Activated naive CD4-positive, alpha-beta T cell treated with Interleukin-2 at 50 U/mL for 16 hours (primary cell): ENCODE results near the gene SHC4.
"Not testable (repeated sequence)": the region's sequence is repeated elsewhere in the genome, so short reads cannot be mapped to it uniquely, and the experiment has no call there.

Experiments
- DNase-seq: peaks from one replicate; pipeline ENCODE4 v3.0.0-alpha.2; 2020

SHC4 gene

GRCh38 chr15:48963524-48964113 lies at the start of gene SHC4:
SHC4 (minus strand) TSS chr15:48963919; CDS start chr15:48963015, 904 bp downstream.
- DNase-seq: no peak

GRCh38 chr15:48999314-48999713 lies 35.6 kb upstream of the SHC4 start:
- DNase-seq: no peak

GRCh38 chr15:48996276-48996675 lies 32.6 kb upstream of the SHC4 start:
- no peak for DNase-seq

GRCh38 chr15:48993380-48993779 lies 29.7 kb upstream of the SHC4 start:
- no peak for DNase-seq

GRCh38 chr15:48992545-48992944 lies 28.8 kb upstream of the SHC4 start:
- DNase-seq: no peak

- DNase-seq: no peak
Measured at GRCh38 chr15:48992096-48992495, 28.4 kb upstream of the SHC4 start.

GRCh38 chr15:48989170-48989569 lies 25.5 kb upstream of the SHC4 start:
- no peak for DNase-seq

GRCh38 chr15:48987142-48987541 lies 23.4 kb upstream of the SHC4 start:
- DNase-seq: no peak

GRCh38 chr15:48986240-48986639 lies 22.5 kb upstream of the SHC4 start:
- DNase-seq: no peak

GRCh38 chr15:48985516-48985915 lies 21.8 kb upstream of the SHC4 start:
- DNase-seq: no peak

GRCh38 chr15:48984811-48985352 lies 21.2 kb upstream of the SHC4 start:
- DNase-seq: no peak

GRCh38 chr15:48984021-48984710 lies 20.4 kb upstream of the SHC4 start:
- DNase-seq: no peak

- DNase-seq: no peak
Measured at GRCh38 chr15:48983300-48983699, 19.6 kb upstream of the SHC4 start.

- no peak for DNase-seq
Measured at GRCh38 chr15:48981941-48982340, 18.2 kb upstream of the SHC4 start.

- no peak for DNase-seq
Measured at GRCh38 chr15:48978638-48979037, 14.9 kb upstream of the SHC4 start.

- no peak for DNase-seq
Measured at GRCh38 chr15:48976444-48977088, 12.8 kb upstream of the SHC4 start.

- peak; percentile 76 for DNase-seq
Measured at GRCh38 chr15:48975472-48976419, 12.0 kb upstream of the SHC4 start.

GRCh38 chr15:48974882-48975281 lies 11.2 kb upstream of the SHC4 start:
- no peak for DNase-seq

- DNase-seq: no peak
Measured at GRCh38 chr15:48972750-48973503, 9.2 kb upstream of the SHC4 start.

GRCh38 chr15:48970926-48971325 lies 7.2 kb upstream of the SHC4 start:
- DNase-seq: not testable (repeated sequence)

- DNase-seq: no peak
Measured at GRCh38 chr15:48968066-48968465, 4.3 kb upstream of the SHC4 start.

- no peak for DNase-seq
Measured at GRCh38 chr15:48967336-48967735, 3.6 kb upstream of the SHC4 start.
